Adrenal gland (tissue), 5 donors: ENCODE data around the gene DLG4.

ENCODE experiments used
- POLR2A ChIP-seq, 2 donors: fragments of 450-650 bp; IDR thresholded peaks; one replicate each; pipeline ENCODE4 v1.6.1; 2017; ENCODE audit warnings: antibody characterized with exemption in 2 of 2, mild to moderate bottlenecking in 2 of 2, moderate library complexity in 1 of 2
- TF ChIP-seq, protein P1 (sequence below), 6 experiments: fragments of 450-650 bp in 4 of 6; fragments of 200-600 bp in 2 of 6; sonication (generic) in 1 of 6; IDR thresholded peaks; 1 replicate in 5 of 6; 2 replicates in 1 of 6; pipeline versions ENCODE4 v1.5.1 to v1.8.0; 2016 to 2021; ENCODE audit warnings: antibody characterized with exemption in 6 of 6, mild to moderate bottlenecking in 2 of 6, moderate library complexity in 1 of 6
- donor health status: DM: no; HTN: no; CAD: no.

GRCh38 chr17:7252176-7253043 lies 32.8 kb upstream of the DLG4 start, which contains the start of gene ELP5:
- TF ChIP-seq, protein P1, sequence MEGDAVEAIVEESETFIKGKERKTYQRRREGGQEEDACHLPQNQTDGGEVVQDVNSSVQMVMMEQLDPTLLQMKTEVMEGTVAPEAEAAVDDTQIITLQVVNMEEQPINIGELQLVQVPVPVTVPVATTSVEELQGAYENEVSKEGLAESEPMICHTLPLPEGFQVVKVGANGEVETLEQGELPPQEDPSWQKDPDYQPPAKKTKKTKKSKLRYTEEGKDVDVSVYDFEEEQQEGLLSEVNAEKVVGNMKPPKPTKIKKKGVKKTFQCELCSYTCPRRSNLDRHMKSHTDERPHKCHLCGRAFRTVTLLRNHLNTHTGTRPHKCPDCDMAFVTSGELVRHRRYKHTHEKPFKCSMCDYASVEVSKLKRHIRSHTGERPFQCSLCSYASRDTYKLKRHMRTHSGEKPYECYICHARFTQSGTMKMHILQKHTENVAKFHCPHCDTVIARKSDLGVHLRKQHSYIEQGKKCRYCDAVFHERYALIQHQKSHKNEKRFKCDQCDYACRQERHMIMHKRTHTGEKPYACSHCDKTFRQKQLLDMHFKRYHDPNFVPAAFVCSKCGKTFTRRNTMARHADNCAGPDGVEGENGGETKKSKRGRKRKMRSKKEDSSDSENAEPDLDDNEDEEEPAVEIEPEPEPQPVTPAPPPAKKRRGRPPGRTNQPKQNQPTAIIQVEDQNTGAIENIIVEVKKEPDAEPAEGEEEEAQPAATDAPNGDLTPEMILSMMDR (IDR thresholded peaks at IDR 0.05) = peak in 2 of 6 experiments; percentile 13 to 31
- peak; percentile 26 to 64 for TF ChIP-seq POLR2A (IDR thresholded peaks at IDR 0.05)
